ENCODE results near the gene TOP1.

Gene TOP1

DNA sequence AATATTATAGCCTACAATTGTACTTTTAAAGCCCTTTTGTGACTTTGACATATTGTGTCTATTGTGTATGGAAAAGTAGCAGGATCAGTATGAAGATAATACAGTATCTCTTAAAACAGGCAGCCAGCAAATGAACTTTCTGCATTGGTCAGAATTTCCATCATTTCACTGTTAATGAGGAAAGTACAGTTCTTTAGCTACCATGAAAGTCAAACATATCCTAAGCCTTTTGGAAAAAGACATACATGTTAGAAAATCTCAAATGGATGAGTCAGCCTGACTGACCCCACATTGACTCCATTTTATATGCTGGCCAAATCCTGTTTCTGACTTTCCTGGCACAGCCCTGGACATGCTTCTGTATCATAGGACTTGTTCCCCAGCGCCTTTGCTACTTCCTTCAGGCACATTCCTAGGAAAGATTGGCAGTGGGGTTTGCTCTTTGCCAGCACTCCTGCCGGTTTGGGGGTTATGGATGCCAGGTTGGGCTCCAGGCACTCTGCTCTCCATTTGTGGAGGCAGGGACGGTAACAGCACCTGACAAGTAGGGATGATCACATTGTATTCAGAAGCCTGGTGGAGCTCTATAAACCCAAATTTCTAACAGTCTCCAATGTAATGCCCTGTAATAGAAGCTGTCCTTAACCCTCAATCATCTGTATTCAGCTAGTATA, 43.7 kb downstream of the TOP1 start:
- ATAC-seq (replicated peaks) (no peak), DNase-seq (no peak)
- peaks cover 13 to 37% of the 10 kb centered on the region in 2 donors for H3K36me3 Mint-ChIP-seq
- peak overlapping the region; percentile 51 for H3K27ac Mint-ChIP-seq
- H3K4me3 Mint-ChIP-seq = no peak overlapping the region
- H3K9me3 Mint-ChIP-seq = no peaks in the 10 kb centered on the region
- peaks cover 29 to 59% of the 10 kb centered on the region in 2 donors for H3K4me1 Mint-ChIP-seq
- H3K27me3 Mint-ChIP-seq = no peaks in the 10 kb centered on the region

GRCh38 chr20:41072915-41073314, 44.3 kb downstream of the TOP1 start:
- peaks cover 30 to 58% of the 10 kb centered on the region in 2 donors for H3K4me1 Mint-ChIP-seq
- no peaks in the 10 kb centered on the region for H3K27me3 Mint-ChIP-seq
- H3K36me3 Mint-ChIP-seq = peaks cover 11 to 36% of the 10 kb centered on the region in 2 donors
- no peaks in the 10 kb centered on the region for H3K9me3 Mint-ChIP-seq
- peak overlapping the region; percentile 32 for H3K27ac Mint-ChIP-seq
- ATAC-seq (replicated peaks) (no peak), DNase-seq (no peak)
- H3K4me3 Mint-ChIP-seq = no peak overlapping the region

DNA sequence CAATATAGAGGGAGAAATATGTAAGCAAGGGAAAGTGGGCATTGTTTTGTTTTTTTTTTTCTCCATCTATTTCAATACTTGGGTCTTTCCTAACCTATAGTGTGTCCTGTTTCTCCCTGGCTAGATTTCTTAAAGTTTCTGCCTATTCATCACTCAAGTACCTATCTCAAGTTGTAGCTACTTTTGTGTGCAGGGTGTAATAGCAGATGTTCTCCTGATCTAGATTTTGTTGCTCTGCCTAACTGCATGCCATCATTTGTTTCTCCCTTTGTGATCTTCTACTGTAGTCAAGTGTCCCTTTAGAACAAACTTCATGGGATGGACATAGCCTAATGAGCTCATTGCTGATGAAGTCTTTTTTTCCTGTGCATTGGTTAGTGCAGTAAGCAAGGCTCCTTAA, 45.8 kb downstream of the TOP1 start:
- Mint-ChIP-seq H3K36me3 (peaks cover 11 to 29% of the 10 kb centered on the region in 2 donors), H3K27me3 (no peaks in the 10 kb centered on the region)
- no peak for DNase-seq

GRCh38 chr20:41076776-41077175, 48.2 kb downstream of the TOP1 start:
- Mint-ChIP-seq H3K27ac (peak overlapping the region; percentile 20), H3K9me3 (no peaks in the 10 kb centered on the region), H3K4me3 (no peak overlapping the region), H3K27me3 (no peaks in the 10 kb centered on the region), H3K36me3 (peaks cover 18 to 28% of the 10 kb centered on the region in 2 donors), H3K4me1 (peaks cover 23 to 39% of the 10 kb centered on the region in 2 donors)
- no peak for DNase-seq
- ATAC-seq (replicated peaks) = no peak

More for the DNA sequence above, 45.8 kb downstream of the TOP1 start:
- Mint-ChIP-seq H3K9me3 (no peaks in the 10 kb centered on the region), H3K4me1 (peaks cover 27 to 57% of the 10 kb centered on the region in 2 donors), H3K27ac (no peak overlapping the region), H3K4me3 (no peak overlapping the region)
- ATAC-seq (replicated peaks) = no peak

DNA sequence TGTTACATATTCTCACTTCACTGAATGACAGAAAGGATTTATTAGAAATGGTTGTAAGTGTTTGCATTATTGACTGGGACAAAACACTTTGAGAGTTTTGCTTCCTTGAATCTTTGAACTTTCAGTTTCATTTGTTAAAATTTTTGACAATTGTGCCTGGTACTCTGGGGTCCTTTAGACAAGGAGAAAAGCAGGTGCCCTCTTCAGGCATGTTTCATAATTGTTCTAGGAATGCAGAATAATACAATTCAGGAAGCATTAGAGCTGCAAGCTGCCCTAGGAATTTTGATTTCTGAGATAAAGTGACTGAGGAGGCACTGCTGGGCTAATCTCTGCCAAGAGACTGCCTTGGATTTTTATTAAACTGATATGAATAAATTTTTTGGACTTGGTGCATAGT, 49.7 kb downstream of the TOP1 start:
- DNase-seq = no peak
- H3K9me3 Mint-ChIP-seq = no peaks in the 10 kb centered on the region
- H3K4me3 Mint-ChIP-seq = no peak overlapping the region
- peaks cover 16 to 27% of the 10 kb centered on the region in 2 donors for H3K4me1 Mint-ChIP-seq
- ATAC-seq (replicated peaks) = peak in 1 of 2 donors; percentile 25
- no peak overlapping the region for H3K27ac Mint-ChIP-seq
- peaks cover 19 to 34% of the 10 kb centered on the region in 2 donors for H3K36me3 Mint-ChIP-seq
- H3K27me3 Mint-ChIP-seq = no peaks in the 10 kb centered on the region

DNA sequence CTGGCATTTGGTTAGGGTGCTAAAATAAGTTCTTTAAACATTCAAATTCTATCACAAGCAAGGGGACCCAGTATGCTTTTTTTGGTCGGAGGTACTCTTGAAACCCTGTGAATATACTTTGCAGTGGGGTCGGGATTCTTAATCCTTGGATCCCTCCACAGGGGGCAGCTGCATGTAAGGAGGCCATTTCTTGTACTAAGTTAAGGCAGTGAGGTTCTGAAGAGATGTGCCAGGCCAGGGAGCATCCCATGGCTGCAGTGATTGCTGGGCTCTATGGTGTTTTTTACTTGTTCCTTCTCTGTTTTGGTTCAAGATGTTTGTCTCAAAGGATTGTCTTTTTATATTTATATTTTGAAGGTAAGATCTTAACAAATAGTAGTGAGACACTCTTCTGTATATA, 50.4 kb downstream of the TOP1 start:
- no peak for ATAC-seq (replicated peaks)
- H3K27ac Mint-ChIP-seq = no peak overlapping the region
- H3K27me3 Mint-ChIP-seq = no peaks in the 10 kb centered on the region
- H3K4me3 Mint-ChIP-seq = no peak overlapping the region
- H3K4me1 Mint-ChIP-seq = peaks cover 15 to 24% of the 10 kb centered on the region in 2 donors
- no peaks in the 10 kb centered on the region for H3K9me3 Mint-ChIP-seq
- no peak for DNase-seq
- peaks cover 19 to 42% of the 10 kb centered on the region in 2 donors for H3K36me3 Mint-ChIP-seq

DNA sequence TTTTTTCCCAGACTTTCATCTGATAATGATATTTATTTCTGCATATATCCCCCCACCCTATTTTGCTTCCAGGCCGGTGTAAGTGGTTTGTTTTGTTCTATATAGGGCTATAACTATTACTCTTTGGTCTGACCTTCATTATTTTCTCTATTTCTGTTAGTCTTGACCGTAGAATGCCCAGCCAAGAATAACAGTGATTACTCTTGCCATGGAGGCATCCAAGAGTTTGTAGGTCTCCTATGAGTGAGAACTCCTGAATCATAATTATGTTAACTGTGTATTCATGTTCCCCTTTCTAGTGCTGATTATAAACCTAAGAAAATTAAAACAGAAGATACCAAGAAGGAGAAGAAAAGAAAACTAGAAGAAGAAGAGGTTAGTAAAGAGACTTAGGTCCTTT, 52.2 kb downstream of the TOP1 start:
- H3K4me3 Mint-ChIP-seq = no peak overlapping the region
- H3K36me3 Mint-ChIP-seq = peaks cover 27 to 52% of the 10 kb centered on the region in 2 donors
- ATAC-seq (replicated peaks) (no peak), DNase-seq (no peak)
- peaks cover 13 to 28% of the 10 kb centered on the region in 2 donors for H3K4me1 Mint-ChIP-seq
- no peaks in the 10 kb centered on the region for H3K27me3 Mint-ChIP-seq
- H3K27ac Mint-ChIP-seq = peak overlapping the region; percentile 15
- no peaks in the 10 kb centered on the region for H3K9me3 Mint-ChIP-seq

DNA sequence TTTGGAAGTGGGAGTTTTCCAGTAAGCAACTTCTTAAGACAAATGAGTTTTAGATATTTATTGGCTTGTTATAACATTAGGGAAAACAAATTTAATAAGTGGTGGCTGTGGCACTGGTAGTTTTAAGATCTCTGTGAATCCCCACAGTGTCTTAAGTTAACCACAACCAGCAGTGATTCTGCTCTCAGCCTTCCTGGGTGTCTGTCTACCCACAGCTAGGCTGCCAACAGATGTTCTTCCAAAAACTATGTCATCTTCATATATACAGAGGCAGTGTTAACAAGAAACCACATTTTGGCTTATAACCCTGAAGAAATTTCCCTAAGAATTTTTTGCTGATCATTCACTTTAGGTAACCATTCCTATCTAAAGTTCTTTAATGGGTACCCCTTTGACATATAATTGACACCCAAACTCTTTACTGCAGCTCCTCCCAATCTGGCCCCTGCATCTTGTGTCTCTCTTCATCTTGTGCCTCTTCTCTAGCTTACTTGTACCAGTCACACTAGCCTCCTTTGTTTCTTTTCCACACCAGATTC, 52.7 kb downstream of the TOP1 start:
- H3K4me1 Mint-ChIP-seq = peaks cover 10 to 24% of the 10 kb centered on the region in 2 donors
- DNase-seq = no peak
- H3K4me3 Mint-ChIP-seq = no peak overlapping the region
- no peak for ATAC-seq (replicated peaks)
- no peaks in the 10 kb centered on the region for H3K27me3 Mint-ChIP-seq
- no peak overlapping the region for H3K27ac Mint-ChIP-seq
- no peaks in the 10 kb centered on the region for H3K9me3 Mint-ChIP-seq
- peaks cover 28 to 49% of the 10 kb centered on the region in 2 donors for H3K36me3 Mint-ChIP-seq

GRCh38 chr20:41082306-41082705, 53.7 kb downstream of the TOP1 start:
- Mint-ChIP-seq H3K4me1 (peaks cover 7 to 15% of the 10 kb centered on the region in 2 donors), H3K27ac (no peak overlapping the region), H3K9me3 (no peaks in the 10 kb centered on the region), H3K27me3 (no peaks in the 10 kb centered on the region), H3K4me3 (no peak overlapping the region), H3K36me3 (peaks cover 37 to 52% of the 10 kb centered on the region in 2 donors)
- ATAC-seq (replicated peaks) (no peak), DNase-seq (no peak)

DNA sequence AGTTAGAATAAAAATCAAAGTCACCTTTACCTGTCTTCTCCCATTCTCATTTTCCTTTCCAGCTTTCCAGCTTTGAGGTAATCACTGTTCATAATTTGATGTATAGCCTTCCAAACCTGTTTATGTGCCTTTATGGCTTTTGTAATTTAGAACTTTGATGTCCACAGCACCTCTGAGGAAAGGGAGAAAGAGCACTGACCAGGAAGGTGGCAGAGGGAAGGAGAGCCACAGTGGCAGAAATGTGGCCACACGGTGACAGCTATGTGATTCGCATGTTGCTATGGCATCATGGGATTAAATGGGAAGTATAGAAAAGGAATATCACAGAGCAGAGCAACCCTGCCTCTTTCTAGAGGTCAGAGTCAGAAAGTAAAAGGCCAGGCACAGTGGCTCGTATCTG, 57.0 kb downstream of the TOP1 start:
- DNase-seq (no peak), ATAC-seq (replicated peaks) (no peak)
- Mint-ChIP-seq H3K27ac (peak overlapping the region; percentile 57), H3K9me3 (no peaks in the 10 kb centered on the region), H3K4me1 (peaks cover 4 to 16% of the 10 kb centered on the region in 2 donors), H3K36me3 (peaks cover 42 to 62% of the 10 kb centered on the region in 2 donors), H3K27me3 (no peaks in the 10 kb centered on the region), H3K4me3 (no peak overlapping the region)

GRCh38 chr20:41086402-41087324, 58.0 kb downstream of the TOP1 start:
- Mint-ChIP-seq H3K4me3 (no peak overlapping the region), H3K9me3 (no peaks in the 10 kb centered on the region), H3K4me1 (peaks cover 4 to 16% of the 10 kb centered on the region in 2 donors), H3K36me3 (peaks cover 36 to 55% of the 10 kb centered on the region in 2 donors), H3K27ac (peak overlapping the region; percentile 9), H3K27me3 (no peaks in the 10 kb centered on the region)
- ATAC-seq (replicated peaks) = no peak
- DNase-seq = no peak

GRCh38 chr20:41087325-41087685, 58.7 kb downstream of the TOP1 start:
- Mint-ChIP-seq H3K27me3 (no peaks in the 10 kb centered on the region), H3K4me1 (peaks cover 4 to 16% of the 10 kb centered on the region in 2 donors), H3K27ac (no peak overlapping the region), H3K9me3 (no peaks in the 10 kb centered on the region), H3K4me3 (no peak overlapping the region), H3K36me3 (peaks cover 37 to 57% of the 10 kb centered on the region in 2 donors)
- no peak for ATAC-seq (replicated peaks)
- DNase-seq = no peak

- no peak overlapping the region for H3K4me3 Mint-ChIP-seq
- peaks cover 39 to 59% of the 10 kb centered on the region in 2 donors for H3K36me3 Mint-ChIP-seq
Measured at GRCh38 chr20:41087777-41088176, 59.2 kb downstream of the TOP1 start.

DNA sequence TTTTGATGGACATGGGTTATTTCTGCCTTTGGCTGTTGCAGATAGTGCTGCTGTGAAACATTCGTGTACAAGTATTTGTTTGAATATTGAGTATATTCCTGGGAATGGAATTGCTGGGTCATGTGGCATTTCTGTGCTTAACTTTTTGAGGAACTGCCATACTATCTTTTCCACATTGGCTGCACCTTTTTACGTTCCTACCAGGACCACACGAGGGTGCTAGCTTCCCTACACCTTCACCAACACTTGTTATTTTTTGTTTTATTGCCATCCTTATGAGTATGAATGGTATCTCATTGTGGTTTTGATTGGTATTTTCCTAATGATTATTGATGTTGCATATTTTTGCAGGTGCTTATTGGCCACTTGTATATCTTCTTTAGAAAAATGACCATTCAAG, 60.9 kb downstream of the TOP1 start:
- Mint-ChIP-seq H3K36me3 (peaks cover 38 to 50% of the 10 kb centered on the region in 2 donors), H3K4me3 (no peak overlapping the region), H3K27me3 (no peaks in the 10 kb centered on the region), H3K4me1 (peaks cover 4 to 16% of the 10 kb centered on the region in 2 donors), H3K9me3 (no peaks in the 10 kb centered on the region), H3K27ac (no peak overlapping the region)
- no peak for DNase-seq
- ATAC-seq (replicated peaks) = no peak

More at GRCh38 chr20:41087777-41088176, 59.2 kb downstream of the TOP1 start:
- no peak for ATAC-seq (replicated peaks)
- DNase-seq = no peak
- peaks cover 4 to 16% of the 10 kb centered on the region in 2 donors for H3K4me1 Mint-ChIP-seq
- no peaks in the 10 kb centered on the region for H3K9me3 Mint-ChIP-seq
- H3K27ac Mint-ChIP-seq = peak overlapping the region; percentile 16
- H3K27me3 Mint-ChIP-seq = no peaks in the 10 kb centered on the region
